TTC549 (cell line): ENCODE results near the gene C1QTNF12.

ENCODE experiments used
- FAIRE-seq: peaks from 2 replicates; lab custom pipeline; 2012; peaks lifted over from hg19 to GRCh38; lab: Jason Lieb, UNC

Gene C1QTNF12, protein sequence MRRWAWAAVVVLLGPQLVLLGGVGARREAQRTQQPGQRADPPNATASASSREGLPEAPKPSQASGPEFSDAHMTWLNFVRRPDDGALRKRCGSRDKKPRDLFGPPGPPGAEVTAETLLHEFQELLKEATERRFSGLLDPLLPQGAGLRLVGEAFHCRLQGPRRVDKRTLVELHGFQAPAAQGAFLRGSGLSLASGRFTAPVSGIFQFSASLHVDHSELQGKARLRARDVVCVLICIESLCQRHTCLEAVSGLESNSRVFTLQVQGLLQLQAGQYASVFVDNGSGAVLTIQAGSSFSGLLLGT

DNA sequence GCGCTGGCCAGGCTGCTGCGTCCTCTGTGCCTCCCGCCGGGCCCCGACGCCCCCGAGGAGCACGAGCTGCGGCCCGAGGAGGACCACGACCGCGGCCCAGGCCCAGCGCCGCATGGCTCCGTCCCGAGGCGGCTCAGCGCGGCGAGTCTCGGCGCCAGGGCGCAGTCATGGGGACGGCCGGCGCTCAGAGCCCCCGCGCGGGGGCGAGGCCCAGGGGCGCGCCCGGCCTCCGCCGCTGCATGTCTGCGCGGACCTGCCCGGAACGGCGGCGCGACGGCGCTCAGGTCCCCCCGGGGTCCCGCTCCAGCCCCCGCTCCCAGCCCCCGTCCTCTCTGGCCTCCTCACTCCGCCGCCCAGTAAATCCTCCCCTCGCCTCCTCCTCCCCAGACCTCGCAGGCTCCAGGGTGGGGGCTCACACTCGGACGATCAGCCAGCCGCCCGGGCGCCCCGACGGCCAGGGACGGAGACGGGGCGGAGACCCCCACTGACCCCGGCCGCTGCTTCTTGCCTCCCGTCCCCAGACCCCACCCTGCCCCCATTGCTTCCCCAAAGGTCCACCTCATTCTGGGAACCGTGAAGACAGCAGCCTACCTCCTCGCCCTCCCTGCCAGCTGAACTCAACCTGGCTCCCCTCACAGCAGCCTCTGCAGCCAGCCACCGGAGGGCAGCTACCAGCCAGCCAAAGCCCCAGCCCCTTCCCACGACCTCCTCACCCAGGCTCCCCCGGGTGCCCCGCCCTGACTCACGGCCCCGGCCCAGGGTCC is at the start of gene C1QTNF12:
Gene C1QTNF12, minus strand, starts transcription at position 146 of the 764 bp plus-strand sequence. Its CDS starts 32 bp downstream, at position 114.
- no peak for FAIRE-seq

DNA sequence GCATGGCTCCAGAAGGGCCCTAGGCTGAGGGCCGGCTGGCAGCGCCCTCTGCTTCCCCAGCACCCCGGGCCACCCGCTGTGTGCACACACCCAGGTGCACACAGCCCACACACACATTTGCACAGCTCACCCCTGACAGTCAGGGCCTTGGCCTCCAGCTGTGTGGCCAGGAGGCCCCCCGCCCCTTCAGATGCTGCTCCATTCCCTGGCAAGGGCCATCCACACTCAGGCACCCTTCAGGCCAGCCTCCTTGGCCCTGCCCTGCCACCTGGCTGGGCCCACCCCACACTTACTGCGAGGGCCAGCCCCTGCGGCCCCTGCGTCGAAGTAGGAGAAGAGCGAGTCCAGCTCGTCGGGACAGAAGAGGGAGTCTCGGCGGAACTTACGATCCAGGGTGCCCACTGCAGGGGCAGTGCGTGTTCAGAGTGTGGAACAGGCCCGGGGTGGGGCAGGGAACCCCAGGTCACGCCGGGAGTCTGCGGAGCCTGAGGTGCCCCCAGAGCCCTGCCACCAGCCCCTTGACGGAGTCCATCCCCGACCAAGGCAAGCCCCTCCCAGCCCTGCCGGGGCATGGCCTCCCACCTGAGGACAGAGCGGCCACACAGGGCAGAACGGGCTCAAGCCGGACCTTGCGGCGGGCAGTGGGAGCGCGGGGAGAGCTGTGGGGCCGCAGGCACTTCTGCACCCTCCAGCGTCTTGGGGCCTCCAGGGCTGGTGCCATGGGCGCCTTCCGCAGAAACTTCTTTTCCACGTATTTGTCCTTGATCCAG is 48.8 kb upstream of the C1QTNF12 start:
- FAIRE-seq: no peak

DNA sequence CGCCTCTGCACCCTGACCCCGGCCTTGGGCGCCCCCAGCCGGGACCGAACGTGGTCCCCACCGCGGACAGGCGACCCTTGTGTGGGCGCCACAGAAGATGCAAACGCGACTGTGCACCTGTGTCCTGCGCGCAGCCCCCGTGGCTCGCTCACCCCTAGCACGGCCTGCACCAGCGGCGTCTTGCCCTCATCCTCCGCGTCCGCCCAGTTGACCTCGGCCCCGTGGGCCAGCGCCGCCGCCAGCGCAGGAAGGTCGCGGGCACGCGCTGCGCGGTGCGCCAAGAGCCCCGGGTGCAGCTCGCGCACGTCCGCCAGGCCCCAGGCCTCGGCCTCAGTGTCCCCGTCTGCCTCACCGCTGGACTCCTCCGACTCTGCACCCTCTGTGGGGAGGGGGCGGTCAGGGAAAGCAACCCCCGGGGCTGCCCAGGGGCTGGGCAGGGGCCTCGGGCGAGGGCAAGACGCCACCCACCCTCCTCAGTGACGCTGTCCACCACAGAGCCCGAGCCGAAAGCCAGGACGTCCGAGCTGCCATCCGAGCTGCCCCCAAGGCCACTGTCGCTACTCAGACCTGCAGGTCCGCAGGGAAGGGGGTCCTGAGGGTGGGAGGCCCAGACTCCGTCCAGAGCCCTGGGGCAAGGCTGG is 47.8 kb upstream of the C1QTNF12 start:
- no peak for FAIRE-seq

DNA sequence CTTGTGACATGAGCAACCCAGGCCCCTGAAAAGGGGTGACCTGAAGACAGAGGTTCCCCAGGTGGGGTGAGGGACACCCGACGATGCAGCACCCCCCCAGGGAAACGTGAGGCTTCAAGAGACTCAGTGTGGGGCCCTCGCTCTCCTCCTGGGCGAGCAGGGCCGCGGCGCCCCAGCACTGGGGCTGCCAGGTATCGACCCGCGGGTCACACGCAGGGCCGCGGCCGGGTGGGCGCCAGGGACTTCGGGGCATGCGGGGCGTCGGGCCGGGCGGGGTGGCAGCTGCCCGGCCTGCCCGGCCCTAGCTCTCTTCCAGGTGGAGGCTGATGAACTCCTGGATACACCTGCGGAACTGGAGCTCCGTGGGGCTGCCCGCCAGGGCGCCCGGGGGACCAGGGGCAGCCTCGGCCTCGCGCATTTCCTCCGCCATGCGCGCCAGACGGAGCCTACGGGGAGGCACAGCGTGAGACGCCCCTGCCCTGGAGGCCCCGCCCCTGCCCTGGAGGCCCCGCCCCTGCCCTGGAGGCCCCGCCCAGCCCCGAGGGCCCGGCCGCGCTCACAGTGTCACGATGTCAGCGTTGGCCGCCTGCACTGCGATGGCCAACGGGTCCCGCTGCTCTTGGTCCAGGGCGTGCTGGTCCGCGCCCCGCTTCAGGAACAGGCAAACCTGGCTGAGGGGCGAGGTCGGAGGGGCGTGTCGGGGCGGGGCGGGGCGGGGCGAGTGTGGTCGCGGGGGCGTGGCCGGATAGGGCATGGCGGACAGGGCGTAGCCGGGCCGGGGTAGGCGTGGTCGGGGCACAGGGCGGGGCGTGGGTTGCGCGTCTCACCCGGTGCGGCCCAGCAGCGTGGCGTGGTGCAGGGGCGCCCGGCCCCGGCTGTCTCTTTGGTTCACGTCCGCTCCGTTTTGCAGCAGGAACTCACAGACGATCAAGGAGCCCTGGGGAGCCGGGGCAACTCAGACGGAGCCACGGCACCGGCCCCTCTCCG is 47.0 kb upstream of the C1QTNF12 start:
- FAIRE-seq: no peak

DNA sequence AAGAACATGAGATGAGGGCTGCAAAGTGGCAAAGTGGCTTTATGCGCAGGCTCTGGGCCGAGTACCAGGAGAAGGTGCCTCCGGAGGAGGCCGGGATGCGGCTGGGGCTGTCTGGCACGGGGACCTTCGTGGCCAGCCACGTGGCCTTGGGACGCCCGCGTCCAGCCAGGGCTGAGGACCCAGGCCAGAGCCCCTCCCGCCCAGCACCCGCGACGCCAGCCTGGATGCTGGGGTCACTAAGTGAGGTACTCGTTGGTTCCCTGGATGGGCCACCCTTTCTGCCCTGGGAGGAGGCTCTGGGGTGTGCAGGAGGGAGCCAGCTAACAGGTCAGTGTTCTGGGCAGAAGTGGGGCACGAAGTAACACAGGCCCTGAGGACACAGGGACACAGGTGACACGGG is 46.3 kb upstream of the C1QTNF12 start:
- FAIRE-seq: no peak

DNA sequence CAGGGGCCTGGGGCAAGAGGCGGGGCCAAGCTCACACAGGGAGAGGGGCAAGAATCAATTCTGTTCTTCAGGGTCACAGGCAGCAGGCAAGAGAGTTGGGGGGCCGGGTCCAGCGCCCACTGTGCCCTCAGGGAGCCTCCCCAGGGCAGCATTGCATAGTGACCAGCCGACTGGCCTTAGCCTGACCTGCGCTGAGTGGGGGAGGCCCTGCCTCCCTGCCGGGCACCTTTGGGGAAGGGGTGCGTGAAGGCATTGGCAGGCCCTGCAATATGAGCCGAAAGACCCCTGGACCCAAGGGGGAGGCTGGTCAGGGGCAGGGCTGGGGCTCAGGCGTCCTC is 45.9 kb upstream of the C1QTNF12 start:
- FAIRE-seq: no peak

DNA sequence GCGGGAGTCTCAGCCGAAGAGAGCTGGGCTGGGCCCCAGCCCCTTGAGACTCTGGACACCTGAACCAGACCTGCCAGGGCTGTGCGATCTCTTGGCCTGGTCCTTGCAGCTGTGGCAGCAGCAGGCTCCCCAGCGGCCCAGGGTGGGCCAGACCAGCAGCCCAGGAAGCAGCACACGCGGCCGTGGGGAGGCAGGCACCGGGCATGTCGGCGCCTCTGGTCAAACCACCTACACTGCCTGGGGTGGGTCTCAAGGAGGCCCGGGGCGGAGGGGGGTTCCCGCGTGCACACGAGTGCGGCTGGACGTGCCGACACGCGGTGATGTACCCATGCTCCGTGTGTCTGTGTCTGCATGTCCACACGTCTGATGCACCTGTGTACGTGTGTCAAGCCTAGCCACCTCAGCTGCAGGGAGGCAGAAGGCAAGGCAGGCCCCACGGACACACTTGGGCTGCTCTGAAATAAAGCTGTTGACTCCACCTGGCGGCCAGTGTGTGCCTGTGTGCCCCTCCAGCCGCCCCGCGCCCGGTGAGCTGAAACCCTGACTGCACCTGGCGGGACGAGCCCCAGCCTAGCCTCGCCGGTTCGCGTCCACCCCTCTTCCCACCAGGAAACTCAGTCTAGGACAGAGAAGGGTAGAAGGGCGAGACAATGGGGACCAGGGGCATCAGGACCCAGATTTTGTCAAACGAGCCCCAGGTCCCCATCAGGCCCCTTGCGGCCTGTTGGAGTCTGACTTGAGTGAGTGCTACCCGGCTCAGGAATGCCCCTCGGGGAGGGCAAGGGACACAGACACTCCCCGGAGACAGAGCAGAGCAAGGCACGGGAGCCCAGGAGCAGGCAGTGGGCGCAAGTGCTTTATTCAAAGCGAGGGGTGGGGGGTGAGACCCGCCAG is 45.3 kb upstream of the C1QTNF12 start:
- no peak for FAIRE-seq

DNA sequence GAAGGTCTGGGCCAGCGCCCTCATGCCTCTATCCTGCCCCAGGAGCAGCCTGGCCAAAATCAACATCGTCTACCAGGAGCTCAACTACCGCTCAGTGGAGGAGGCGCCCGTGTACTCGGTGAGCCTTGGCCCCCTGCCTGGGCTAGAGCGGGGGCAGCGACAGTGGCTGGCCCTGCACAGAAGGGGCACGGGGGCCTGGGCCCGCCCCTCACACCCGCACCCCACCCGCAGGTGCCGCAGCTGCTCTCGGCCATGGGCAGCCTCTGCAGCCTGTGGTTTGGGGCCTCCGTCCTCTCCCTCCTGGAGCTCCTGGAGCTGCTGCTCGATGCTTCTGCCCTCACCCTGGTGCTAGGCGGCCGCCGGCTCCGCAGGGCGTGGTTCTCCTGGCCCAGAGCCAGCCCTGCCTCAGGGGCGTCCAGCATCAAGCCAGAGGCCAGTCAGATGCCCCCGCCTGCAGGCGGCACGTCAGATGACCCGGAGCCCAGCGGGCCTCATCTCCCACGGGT is 44.6 kb upstream of the C1QTNF12 start:
- no peak for FAIRE-seq

DNA sequence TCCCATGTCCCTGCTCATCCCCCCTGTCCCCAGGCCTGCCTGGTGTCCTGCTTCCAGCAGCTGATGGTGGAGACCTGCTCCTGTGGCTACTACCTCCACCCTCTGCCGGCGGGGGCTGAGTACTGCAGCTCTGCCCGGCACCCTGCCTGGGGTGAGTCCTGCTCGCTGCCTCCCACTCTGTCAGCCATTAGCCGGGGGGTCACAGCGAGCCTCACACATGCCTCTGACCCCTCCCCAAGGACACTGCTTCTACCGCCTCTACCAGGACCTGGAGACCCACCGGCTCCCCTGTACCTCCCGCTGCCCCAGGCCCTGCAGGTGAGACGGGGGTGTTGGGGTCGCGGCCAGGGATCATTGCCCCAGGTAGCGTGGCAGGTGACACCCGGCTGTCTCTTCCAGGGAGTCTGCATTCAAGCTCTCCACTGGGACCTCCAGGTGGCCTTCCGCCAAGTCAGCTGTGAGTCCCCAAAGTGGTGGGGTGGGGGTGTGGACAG is 43.8 kb upstream of the C1QTNF12 start:
- no peak for FAIRE-seq

DNA sequence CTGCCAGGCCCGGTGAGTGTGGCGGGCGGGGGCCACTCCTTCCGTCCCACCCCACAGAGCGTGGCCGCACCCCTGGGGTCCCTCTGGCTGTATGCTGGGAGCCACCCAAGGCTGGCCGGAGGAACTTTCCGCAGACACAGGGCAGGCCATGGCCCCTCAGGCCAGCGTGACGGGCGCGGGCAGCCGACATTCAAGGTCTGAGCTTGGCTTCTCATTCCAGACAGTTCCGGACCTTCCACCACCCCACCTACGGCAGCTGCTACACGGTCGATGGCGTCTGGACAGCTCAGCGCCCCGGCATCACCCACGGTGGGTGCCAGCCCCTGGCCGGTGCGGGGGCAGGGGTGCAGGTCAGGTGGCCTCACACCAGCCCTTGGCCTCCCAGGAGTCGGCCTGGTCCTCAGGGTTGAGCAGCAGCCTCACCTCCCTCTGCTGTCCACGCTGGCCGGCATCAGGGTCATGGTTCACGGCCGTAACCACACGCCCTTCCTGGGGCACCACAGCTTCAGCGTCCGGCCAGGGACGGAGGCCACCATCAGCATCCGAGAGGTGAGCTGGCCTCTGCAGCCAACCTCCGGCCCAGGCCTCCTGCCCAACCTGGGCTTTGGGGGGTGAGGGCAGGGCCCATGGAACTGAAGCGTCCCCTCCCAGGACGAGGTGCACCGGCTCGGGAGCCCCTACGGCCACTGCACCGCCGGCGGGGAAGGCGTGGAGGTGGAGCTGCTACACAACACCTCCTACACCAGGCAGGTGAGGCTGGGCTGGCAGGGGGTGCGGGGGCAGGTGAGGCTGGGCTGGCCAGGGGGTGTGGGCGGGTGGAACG is 41.0 kb upstream of the C1QTNF12 start:
- FAIRE-seq: no peak

DNA sequence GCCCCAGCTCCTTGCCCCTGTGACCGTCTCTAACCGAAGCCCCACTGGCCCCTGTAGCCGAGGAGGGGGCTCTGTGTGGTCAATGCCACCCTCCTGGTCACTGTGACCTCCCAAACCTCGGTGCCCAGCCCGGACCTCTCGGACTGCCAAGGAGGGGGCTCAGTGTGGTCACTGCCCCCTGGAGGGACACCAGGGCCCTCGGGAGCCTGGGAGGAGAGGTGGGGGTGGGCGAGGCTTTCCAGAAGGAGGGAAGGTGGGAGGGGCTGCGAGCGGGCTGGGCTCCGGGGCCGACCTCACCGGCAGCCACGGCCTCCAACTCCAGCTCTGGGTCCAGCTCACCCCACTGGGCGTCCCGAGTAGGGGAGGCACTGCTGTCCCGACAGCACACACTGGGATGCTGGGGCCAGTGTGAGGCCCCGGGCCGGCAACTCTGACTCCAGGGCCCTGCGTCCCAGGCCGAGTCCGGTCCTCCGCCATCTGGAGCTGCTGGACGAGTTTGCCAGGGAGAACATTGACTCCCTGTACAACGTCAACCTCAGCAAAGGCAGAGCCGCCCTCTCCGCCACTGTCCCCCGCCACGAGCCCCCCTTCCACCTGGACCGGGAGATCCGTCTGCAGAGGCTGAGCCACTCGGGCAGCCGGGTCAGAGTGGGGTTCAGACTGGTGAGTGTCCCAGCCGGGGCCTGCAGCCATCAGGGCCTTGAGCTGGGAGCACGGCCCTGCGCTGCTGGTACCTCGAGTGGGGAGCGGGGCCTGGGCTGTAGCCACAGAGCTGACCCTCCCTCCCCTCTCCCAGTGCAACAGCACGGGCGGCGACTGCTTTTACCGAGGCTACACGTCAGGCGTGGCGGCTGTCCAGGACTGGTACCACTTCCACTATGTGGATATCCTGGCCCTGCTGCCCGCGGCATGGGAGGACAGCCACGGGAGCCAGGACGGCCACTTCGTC is 40.1 kb upstream of the C1QTNF12 start:
- no peak for FAIRE-seq

DNA sequence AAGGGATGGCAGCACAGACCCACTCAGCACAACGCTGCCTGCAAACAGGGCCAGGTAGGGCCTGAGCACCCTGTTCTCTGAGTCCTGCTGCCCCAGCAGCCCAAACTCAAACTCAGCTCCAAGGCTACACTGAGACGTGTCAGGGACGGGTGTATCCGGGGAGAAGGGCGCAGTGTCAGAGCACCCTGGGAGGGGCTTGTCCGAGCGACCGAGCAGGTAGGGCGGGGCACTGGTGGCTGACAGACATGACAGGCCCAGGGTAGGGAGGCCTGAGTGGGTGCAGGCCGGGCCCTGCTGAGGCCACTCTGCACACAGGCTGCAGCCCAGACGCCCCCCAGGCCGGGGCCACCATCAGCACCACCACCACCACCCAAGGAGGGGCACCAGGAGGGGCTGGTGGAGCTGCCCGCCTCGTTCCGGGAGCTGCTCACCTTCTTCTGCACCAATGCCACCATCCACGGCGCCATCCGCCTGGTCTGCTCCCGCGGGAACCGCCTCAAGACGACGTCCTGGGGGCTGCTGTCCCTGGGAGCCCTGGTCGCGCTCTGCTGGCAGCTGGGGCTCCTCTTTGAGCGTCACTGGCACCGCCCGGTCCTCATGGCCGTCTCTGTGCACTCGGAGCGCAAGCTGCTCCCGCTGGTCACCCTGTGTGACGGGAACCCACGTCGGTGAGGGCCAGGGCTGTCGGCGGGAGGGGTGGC is 39.2 kb upstream of the C1QTNF12 start:
- no peak for FAIRE-seq

DNA sequence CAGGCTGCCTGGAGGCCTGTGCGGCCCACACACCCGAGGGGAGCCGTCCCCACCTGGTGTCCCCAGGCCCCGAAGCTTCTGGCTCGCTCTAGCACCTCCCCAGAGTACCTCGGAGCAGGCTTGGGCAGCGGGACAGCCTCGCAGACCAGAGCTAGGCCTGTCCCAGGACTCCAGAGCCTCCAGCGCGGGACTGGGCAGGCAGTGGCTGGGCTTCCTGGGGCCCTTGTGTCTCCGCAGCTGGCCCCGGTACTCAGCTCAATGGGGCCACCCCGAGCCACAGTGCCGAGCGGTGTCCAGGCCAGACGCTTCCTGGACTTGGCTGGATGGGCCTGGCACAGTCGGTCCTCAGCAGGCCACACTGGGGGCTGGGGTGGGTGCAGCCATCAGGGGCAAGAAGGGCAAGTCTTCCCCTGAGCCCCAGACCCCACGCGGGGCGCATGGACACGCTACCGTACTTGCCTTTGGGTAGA is 38.6 kb upstream of the C1QTNF12 start:
- FAIRE-seq: no peak

DNA sequence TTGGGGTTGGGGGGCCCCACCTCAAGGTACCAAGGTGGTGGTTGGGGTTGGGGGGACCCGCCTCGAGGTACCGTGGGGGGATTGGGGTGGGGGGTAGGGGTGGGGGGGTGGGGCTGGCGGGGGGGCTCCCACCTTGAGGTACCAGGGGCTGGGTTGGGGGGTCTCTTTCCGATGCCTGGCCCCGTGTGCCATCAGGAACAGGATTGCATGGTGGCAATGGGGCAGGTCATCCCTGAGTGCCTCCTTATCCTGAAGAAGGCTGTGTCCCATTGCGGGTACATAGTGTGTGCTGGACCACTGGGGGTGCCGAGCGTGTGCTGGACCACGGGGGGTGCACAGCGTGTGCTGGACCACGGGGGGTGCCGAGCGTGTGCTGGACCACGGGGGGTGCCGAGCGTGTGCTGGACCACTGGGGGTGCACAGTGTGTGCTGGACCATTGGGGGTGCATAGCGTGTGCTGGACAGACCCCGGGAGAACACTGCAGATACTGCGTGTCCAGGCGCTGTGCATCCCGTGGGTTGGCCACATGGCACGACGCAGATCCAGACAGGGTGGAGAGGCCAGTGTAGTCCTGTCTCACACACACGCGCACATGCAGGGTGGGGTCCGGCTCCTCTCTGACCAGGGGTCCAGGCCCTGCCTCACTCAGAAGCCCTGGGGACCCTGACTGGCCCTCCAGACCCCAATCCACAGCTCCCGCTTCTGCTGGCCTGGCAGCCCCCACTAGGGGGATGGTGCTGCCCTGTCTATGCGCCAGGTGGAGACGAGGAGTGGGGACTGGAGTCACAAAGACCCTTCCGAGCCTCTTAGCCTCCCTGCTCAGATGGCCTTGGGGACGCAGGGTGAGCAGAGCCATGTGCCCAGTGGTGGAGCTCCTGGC is 37.9 kb upstream of the C1QTNF12 start:
- no peak for FAIRE-seq

DNA sequence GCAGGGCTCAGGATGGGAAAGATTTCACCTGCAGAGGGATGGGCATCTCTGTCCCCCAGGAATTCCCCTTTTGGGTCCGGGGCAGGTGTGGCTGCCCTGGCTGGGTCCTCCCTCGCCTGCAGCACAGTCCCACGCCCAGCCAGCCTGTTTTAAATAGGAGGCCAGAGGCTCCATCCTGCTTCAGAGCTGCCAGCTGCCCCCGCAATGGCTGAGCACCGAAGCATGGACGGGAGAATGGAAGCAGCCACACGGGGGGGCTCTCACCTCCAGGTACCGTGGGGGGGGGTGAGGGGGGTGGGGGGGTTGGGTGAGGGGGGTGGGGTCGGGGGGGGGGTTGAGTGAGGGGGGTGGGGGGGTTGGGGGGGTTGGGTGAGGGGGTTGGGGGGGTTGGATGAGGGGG is 37.3 kb upstream of the C1QTNF12 start:
- no peak for FAIRE-seq

DNA sequence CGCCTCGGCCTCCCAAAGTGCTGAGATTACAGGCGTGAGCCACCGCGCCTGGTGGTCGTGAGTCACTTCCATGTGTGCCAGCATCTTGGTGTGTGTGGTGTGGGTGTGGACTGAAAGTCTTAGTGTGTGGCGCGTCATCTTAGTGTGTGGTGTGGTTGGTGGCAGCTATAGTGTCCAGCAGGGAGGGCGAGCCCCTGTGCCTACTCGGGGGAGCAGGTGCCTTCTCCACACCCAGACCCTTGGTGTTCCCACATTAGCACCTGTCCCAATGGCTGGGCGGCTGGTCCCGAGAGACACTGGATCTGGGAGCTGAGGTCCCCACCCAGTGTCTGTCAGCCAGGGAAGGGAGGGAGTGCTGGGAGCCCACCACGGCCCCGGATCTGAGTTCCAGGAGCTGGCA is 36.5 kb upstream of the C1QTNF12 start:
- no peak for FAIRE-seq
